Measurements from ENCODE around the gene HOXA5.

Gene HOXA5

DNA sequence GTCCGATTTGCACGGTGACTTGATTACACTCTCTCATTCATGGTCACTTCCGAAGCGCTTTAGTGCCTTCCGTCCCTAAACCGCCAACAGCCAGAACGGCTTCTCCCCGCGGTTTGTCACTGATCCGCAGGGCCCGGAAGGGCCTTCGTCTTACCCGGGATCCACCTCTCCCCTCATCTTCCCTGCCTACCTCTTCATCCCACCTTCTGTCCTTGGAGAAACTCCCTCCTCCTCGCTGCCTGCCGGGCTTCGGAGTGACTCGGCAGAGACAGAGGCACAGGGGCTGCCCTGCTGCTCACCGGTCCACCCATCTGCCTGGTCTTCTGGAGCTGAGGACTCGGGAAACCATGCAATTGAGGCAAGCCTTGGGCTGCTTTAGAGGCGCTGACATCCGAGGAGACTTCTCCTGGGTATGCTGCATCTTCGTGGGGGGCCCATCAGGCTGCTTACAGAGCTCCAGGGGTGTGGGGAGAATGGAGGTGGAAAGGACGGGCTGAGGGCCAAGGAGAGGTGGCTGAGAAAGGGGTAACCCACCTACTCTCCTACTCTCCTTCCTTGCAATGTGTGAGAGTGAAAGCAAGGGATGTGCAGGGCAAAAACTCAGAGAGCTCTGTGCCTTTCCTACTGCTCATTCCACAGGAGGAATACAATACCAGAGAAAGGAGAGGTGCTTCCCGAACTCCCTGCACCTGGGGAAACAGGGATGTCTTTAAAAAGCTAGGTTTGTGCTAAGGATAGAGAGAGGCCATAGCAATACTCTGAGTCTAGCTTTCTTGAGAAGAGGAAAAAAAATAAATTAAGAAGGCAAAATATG, 42.6 kb upstream of the HOXA5 start:
- no peak for DNase-seq (ENCODE audit: low read depth in 1 of 2, low spot score in 1 of 2)
- TF ChIP-seq, protein P1, sequence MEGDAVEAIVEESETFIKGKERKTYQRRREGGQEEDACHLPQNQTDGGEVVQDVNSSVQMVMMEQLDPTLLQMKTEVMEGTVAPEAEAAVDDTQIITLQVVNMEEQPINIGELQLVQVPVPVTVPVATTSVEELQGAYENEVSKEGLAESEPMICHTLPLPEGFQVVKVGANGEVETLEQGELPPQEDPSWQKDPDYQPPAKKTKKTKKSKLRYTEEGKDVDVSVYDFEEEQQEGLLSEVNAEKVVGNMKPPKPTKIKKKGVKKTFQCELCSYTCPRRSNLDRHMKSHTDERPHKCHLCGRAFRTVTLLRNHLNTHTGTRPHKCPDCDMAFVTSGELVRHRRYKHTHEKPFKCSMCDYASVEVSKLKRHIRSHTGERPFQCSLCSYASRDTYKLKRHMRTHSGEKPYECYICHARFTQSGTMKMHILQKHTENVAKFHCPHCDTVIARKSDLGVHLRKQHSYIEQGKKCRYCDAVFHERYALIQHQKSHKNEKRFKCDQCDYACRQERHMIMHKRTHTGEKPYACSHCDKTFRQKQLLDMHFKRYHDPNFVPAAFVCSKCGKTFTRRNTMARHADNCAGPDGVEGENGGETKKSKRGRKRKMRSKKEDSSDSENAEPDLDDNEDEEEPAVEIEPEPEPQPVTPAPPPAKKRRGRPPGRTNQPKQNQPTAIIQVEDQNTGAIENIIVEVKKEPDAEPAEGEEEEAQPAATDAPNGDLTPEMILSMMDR (IDR thresholded peaks at IDR 0.05; ENCODE audit: insufficient read depth, low read length): no peak
- TF ChIP-seq POLR2AphosphoS5 (IDR thresholded peaks at IDR 0.05; ENCODE audit: low read depth) (no peak), SPI1 (IDR thresholded peaks at IDR 0.05; ENCODE audit: borderline replicate concordance, low read depth) (no peak)
- Histone ChIP-seq H3K27ac (replicated peaks) (no peak overlapping the region), H3K27me3 (ENCODE audit: insufficient read depth, poor library complexity, severe bottlenecking) (peaks cover 56% of the 10 kb centered on the region), H3K4me3 (replicated peaks; ENCODE audit: insufficient read depth, low read length) (no peak overlapping the region)

DNA sequence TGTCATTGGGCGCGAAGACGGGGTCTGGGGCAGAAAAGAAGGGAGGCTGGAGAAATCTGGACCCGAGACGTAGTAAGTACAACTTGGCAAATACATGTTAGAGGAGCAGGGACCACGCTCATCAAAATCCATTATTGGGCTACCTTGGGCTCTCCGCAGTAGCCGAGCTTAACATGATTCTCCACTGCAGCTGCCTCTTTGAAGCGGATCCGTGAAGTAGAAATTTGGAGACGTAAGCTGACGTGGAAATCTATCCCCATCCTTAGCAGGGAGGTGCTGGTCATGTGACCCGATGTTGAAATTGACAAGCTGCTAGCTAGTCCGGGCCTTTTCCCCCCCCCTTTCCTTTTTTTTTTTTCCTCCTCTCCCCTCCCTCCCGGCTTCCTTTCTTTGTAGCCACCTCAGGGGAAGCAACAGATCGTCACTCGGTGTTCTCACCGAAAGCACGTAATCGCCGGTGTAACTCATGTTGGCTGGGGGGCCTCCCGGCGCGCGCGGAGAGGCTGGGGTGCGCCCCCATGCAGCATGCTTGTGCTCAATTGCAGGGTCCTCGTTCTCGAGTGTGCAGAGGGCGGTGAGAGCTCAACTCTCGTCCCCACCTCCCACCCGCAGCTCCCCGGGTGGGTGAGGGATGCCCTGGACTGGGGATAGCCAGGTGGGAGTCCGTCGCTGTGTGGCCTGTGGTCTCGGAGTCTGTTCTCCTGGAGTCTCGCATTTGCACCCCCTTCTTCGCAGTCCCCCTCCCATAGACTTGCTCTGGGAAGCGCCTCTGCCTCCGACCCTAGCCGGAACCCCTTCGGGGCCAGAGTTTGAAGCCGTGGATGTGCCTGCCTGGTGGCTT, 41.8 kb upstream of the HOXA5 start, which contains the start of gene HOXA11:
Gene HOXA11 (minus strand): TSS at position 220 of the 841 bp plus-strand sequence. CDS start 88 bp downstream, at position 132.
- H3K27me3 ChIP-seq (ENCODE audit: insufficient read depth, poor library complexity, severe bottlenecking): peaks cover 58% of the 10 kb centered on the region
- no peak within 1 kb of the TSS for H3K27ac ChIP-seq (replicated peaks)
- no peak for TF ChIP-seq GABPA (IDR thresholded peaks at IDR 0.05; ENCODE audit: low read depth)
- no peak for TF ChIP-seq POLR2AphosphoS5 (IDR thresholded peaks at IDR 0.05; ENCODE audit: low read depth)
- TF ChIP-seq, protein P1 (IDR thresholded peaks at IDR 0.05; ENCODE audit: insufficient read depth, low read length): no peak
- no peak; the same call in 1 of the 2 replicates for TF ChIP-seq SPI1 (IDR thresholded peaks at IDR 0.05; ENCODE audit: borderline replicate concordance, low read depth)
- TF ChIP-seq, protein P2, sequence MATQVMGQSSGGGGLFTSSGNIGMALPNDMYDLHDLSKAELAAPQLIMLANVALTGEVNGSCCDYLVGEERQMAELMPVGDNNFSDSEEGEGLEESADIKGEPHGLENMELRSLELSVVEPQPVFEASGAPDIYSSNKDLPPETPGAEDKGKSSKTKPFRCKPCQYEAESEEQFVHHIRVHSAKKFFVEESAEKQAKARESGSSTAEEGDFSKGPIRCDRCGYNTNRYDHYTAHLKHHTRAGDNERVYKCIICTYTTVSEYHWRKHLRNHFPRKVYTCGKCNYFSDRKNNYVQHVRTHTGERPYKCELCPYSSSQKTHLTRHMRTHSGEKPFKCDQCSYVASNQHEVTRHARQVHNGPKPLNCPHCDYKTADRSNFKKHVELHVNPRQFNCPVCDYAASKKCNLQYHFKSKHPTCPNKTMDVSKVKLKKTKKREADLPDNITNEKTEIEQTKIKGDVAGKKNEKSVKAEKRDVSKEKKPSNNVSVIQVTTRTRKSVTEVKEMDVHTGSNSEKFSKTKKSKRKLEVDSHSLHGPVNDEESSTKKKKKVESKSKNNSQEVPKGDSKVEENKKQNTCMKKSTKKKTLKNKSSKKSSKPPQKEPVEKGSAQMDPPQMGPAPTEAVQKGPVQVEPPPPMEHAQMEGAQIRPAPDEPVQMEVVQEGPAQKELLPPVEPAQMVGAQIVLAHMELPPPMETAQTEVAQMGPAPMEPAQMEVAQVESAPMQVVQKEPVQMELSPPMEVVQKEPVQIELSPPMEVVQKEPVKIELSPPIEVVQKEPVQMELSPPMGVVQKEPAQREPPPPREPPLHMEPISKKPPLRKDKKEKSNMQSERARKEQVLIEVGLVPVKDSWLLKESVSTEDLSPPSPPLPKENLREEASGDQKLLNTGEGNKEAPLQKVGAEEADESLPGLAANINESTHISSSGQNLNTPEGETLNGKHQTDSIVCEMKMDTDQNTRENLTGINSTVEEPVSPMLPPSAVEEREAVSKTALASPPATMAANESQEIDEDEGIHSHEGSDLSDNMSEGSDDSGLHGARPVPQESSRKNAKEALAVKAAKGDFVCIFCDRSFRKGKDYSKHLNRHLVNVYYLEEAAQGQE (IDR thresholded peaks at IDR 0.05; ENCODE audit: insufficient replicate concordance, low read depth): no peak
- DNase-seq (ENCODE audit: low read depth in 1 of 2, low spot score in 1 of 2): peak; percentile 71 to 88
- peak within 1 kb of the TSS; percentile 54 for H3K4me3 ChIP-seq (replicated peaks; ENCODE audit: insufficient read depth, low read length)

DNA sequence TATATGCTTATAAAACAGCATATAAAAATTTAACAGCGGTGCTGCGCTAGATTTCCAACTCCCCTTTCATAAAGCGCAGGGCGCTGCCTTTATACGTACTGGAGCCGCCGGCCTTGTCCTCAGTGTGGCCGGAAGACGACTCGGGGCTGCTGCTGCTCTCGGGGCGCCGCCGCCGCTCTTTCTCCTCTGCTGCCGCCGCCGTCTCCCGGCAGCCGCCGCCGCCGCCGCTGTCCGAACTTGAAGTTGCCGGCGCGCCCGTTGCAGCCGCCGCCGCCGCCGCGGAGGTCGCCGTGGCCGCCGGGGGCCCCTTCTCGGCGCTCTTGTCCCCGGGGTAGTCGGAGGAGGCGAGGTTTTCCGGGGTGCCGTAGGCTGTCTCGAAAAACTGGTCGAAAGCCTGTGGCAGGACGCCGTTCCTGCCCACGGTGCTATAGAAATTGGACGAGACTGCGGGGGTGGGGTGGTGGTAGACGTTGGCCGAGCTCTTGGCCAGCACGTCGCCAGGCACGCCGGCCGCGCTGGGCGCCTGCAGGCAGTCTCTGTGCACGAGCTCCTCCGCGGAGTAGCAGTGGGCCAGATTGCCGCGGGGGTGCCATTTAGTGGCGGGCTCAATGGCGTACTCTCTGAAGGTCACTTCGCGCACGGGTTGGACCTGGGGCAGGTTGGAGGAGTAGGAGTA, 41.0 kb upstream of the HOXA5 start:
- peak overlapping the region; percentile 54 for H3K4me3 ChIP-seq (replicated peaks; ENCODE audit: insufficient read depth, low read length)
- DNase-seq (ENCODE audit: low read depth in 1 of 2, low spot score in 1 of 2): peak in 1 of 2 experiments; percentile 40
- TF ChIP-seq GABPA (IDR thresholded peaks at IDR 0.05; ENCODE audit: low read depth) (no peak), SPI1 (IDR thresholded peaks at IDR 0.05; ENCODE audit: borderline replicate concordance, low read depth) (no peak), POLR2AphosphoS5 (IDR thresholded peaks at IDR 0.05; ENCODE audit: low read depth) (0 out of 2 replicates have a peak, but pooled peaks have one; percentile 20)
- TF ChIP-seq, protein P1 (IDR thresholded peaks at IDR 0.05; ENCODE audit: insufficient read depth, low read length): no peak
- TF ChIP-seq, protein P2 (IDR thresholded peaks at IDR 0.05; ENCODE audit: insufficient replicate concordance, low read depth): peak; percentile 32
- peaks cover 63% of the 10 kb centered on the region for H3K27me3 ChIP-seq (ENCODE audit: insufficient read depth, poor library complexity, severe bottlenecking)
- H3K27ac ChIP-seq (replicated peaks): no peak overlapping the region

Data from HL-60 (cell line).